DMS114 treated with DMSO at 0.1 percent for 48 hours (cell line): ENCODE measurements around the gene SEL1L3.

ENCODE experiments used
- DNase-seq: peaks from one replicate; lab custom pipeline; 2025; ENCODE audit not compliant: unreplicated experiment; lab: John Stamatoyannopoulos, UW

SEL1L3 gene

DNA sequence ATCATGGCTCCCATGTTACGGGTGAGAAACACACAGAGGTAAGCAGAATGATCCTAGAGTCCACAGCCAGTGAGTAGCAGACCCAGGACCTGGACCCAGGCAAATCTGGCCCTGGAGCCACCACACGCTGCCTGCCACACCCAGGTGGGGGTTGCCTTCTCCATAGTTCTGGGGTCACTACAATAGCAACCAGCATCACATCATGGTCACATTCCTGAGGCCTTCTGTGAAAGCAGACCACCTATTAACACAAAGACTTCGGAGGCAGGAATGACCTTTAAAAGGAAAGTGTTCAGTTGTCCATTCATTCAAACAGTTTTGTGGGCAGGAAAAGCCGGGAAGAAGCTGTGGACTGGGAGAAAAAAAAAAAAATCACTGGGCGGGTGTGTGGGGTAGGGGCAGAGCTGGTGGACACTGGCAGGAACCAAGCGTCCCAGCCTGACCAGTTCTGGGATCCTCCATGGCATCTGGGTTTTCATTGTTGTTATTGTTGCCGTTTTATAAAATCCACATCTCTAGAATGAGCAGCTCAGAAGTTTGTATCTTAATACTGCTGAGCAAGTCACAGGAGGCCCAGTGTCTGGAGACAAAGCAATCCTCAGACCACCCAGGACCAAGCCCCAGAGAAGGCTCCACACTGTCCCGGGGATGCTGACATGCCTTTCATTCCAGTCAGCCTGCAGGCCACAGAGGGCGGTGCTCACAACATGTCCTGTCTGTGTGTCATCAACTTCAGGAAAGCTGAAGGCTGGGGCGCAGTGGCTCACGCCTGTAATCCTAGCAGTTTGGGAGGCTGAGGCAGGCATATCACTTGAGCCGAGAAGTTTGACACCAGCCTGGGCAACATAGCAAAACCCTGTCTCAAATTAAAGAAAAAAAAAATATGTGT, 67.0 kb downstream of the SEL1L3 start:
- DNase-seq = no peak

DNA sequence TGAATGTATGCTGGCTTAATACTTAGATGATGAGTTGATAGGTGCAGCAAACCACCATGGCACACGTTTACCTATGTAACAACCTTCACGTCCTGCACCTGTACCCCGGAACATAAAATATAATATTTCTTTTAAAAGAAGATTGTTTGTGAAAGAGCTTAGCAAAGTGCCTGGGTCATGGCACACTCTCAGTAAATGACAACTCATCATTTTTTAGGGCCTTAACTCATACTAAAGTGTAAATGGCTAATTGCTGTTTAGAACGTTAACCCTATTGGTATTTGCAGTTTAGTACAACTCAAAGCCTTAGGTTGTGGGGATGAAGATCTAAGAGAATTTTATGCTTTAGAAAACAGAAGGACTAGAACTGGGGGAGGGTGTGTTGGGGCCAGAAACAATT, 67.7 kb downstream of the SEL1L3 start:
- no peak for DNase-seq

DNA sequence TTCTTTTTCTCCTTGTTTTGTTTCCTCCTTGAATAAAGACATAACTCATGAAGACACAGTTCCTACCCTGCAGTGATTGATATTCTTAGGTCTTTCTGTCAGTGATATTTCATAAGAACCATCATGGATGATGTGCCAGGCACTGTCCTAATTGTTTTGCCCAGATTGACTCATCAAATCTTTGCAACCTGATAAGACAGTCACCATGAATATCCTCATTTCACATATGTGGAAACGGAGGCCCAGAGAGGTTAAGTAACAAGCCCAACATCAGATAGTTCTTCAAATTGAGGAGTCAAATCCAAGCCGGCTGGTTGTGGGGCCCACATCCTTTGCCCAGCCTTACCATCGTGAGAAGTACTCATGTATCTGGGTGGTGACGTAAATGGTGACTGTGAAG, 69.9 kb downstream of the SEL1L3 start:
- no peak for DNase-seq

DNA sequence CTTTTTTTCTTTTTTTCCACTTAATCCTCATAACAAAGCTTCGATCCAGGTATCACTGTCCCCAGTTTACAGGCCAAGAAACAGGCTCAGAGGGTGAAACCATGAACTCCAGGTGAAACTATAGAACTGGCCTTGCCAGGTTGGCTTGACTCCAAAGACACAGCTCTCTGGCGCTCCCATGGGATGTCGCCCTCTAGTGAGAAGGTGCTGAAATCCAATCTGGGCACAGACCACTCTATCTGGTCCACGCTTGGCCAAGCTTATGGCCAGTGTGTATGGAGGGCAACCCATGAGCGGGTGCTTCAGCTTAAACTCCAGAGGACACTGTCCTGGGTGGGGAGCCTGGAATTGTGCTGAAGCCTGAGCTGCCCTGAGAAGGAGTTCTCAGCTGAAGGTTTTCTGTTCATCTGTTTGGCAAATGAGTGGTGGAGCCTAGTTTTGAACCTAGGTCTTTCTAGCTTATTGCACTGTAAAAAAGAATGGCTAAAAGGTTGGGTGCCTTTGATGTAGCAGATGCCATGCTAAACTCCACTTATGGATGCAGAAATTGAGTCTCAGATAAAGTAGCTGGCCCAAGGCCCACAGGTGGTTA, 70.5 kb downstream of the SEL1L3 start:
- DNase-seq = no peak

DNA sequence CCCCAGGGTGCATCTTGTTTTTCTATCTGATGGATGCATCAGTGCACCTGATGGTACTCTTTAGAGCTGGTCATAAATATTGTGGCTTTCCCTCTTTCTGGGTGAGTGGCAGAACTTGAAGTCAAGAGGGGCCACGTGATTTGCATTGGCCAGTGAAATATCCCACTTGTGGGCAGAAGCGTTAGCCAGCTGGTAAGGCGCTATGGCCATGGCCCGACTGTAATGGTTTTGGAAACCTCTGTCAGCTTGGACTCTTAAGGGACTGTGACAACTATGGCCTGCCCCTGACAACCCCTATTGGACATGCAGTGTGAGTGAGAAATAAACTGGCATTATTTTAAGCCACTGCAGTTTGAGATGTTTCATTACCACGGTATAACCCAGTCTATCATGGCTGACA, 72.8 kb downstream of the SEL1L3 start:
- no peak for DNase-seq

DNA sequence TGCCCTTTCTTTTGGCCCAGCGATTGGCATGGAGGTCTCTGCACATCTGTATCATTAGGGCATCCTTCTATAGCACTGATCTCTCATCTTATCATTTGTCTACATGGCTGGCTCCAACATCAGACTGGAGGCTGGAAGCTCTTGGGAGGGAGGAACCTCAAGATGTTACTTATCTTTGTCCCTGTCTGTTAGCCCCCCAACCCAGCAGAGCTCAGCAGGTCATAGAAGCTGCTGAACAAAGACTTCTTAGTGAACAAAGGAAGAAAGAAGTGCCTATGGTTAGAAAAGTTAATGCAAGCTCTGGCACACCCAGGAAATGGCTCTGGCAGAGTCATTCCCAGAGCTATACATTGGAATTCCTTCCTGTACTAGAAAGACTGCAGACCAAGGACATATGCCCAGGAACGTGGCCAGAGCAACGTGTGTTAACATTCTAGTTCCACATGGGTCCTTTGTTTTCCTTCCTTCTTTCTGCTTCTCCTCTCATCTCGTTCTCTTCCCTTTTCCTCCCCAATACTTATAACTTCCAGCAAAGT, 74.0 kb downstream of the SEL1L3 start:
- DNase-seq = no peak

DNA sequence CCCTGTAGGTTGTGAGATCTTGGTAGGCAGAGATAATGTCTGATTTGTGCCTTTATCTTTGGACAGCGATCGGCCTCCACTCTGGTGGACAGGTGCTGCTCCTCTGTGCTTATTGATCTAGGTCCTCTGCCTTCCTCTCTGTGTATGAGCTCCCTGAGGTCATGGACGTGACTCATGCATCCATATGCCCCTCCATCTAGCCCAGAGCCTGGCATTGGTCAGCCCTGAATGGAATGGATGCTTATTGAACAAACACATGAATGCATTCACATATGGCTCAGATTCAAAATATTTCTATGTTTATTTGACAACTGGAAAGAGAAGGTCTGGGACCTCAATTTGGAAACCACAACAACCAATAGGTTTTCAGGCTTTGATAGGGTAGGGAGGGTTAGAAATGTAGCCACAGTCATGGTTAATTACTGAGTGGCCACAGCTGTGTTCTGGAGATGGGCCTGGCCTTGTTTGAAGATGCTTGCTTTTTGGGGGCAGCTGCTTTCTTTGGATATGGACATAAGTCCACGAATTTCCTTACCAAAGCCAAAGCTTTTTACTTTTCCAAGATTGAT, 76.2 kb downstream of the SEL1L3 start:
- DNase-seq = no peak

DNA sequence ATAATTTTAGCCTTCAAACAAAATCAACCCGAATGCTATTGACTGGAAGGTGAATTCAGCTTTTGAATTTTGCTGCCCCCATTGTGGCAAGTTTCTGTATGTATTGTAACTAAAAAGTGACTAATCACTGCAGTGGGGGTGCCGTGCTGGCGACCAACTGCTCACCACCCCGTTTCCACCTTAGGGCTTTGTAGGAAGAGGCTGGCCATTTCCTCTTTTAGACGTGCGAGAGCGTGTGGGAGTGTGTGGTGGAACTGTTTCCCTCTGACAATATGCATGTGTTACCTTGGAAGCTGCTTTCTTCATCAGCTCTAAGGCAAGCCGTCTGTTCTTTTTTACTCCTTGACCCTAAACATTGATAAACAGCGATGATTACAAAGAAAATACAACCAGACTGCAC, 78.8 kb downstream of the SEL1L3 start:
- no peak for DNase-seq

DNA sequence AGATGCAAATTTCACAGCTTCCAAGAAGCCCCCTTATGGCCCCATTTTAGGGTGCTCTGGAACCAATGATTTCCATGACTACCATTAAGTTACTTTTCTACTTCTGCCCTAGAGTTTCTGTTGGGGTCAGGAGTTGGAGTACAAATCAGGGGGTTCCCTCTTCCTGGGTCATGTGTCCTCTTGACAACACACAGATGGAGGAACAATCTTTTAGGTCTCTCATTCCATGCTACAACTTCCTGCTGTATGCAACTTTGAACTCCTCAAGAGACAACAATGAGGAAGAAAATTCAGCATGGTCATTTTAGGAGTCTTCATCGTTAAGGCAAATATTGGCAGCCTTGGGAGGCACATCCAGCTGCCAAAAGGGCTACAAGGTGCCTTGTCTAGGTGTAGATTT, 79.7 kb downstream of the SEL1L3 start:
- no peak for DNase-seq

DNA sequence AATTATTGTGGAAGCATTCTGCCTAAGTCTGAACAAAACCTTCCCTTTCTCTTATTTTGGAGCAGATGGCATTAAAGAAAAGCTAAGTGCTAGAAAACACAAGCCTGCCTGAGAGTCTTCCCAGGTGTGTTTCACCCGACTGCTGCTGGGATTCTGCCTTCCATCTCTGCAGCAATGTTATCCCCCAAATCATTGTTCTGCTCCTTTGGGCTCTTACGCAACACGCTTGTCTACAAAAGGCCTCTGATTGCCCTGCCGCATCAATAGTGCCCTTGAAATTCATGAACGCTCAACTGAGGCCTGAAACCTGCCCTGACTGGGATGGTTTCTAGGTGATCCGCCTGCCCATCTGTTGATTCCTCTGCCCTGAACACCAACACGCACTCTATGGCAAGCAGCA, 80.3 kb downstream of the SEL1L3 start:
- no peak for DNase-seq

DNA sequence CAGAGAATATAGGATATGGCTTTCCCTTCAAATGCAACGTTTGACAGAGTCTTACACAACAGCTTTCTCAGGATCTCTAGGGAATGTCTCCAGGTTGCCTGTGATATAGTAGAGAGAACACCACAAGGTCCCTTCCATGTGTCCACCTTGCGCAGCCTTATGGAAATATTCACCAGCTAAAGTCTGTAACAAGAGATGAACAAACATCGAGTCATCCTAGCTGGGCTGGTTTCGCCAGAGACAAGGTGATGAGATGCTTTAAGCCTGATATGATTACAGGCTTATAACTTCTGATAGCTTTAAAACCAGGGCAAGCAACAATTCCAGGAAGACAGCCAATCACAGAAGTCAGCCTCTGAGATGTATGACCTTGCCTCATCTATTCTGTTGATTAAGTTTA, 83.8 kb downstream of the SEL1L3 start:
- DNase-seq = no peak

DNA sequence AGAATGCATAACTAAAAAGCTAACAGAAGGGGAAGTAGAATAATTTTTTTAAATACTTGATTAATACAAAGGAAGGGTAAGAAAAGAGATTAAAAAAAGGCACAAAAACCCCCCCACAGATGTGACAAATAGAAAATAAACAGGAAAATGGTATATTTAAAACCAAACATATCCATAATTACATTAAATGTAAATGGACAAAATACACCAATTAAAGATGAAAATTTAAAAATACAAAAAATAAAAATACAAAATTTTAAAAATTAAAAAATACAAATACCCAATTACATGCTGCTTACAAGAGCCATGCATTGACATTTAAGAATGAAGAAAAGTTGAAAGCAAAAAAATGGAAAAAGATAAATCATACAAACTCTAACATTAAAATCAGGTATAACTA, 86.0 kb downstream of the SEL1L3 start:
- DNase-seq = no peak

DNA sequence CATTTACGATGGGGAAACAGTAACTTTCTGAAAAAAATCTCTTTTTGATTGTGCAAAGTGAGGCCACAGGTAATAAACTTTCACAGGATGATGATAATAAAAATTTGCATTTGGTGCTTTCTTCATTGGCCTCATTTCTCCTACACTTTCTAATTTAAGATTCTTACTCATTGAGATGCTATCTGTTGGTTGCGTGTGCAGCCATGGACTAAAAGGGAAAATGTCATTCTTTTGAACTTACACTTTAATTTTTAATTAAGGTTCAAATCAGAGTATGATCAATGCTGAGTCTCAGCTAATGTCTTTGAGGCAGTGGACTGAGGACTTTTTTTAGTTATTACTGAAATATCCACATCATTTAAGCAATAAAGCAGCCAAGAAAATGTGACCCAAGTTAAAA, 87.6 kb downstream of the SEL1L3 start:
- no peak for DNase-seq

DNA sequence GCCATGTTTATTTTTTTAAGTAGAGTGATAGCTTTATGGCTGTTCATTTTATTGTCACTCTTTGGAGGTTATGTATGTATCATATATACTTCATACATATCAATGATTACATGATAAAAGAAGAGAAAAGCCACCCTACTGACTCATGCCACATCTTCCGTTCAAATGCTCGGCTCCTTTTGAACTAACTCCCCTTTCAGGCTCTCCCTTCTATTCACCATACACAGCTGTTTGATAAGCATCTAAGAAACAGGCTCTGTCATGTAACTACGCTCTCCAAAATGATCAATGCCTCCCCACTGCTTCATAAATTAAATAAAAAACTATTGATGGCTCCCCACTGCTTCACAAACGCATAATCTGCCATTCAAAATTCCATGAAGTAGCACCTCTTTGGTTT, 89.4 kb downstream of the SEL1L3 start:
- DNase-seq = no peak

DNA sequence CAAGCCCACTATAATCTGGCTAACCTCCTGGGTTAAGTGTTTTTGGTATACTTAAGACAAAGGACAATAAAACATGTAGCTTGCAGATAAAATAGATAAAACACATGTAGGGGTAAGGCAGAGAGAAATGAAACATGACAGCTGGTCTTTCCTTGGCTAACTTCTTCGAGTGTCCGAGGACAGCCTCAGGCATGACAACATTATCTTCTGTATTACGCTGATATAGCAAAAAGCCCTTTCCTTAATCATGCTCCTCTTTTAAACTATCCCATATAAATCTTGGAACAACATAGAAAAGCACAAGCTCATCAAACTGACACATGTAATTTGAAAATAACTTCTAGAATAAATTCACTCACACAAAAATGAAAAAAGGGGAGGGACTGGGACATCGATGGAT, 91.1 kb downstream of the SEL1L3 start:
- DNase-seq = no peak

DNA sequence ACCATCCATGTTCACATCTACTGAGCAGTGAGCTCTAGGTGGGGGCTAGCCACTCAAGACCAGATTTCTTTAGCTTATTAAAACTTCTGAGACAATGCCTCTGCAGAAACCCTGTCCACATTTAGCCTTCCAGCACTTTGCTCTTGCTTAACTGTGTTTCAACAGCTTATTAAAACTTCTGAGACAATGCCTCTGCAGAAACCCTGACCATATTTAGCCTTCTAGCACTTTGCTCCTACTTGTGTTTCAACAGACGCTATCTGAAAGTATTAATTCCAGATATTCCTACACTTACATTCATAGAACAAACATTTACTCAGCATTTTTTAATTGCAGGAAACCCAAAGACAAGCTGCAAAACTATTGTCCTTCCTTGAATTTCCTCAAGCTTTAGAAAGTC, 91.9 kb downstream of the SEL1L3 start:
- no peak for DNase-seq

DNA sequence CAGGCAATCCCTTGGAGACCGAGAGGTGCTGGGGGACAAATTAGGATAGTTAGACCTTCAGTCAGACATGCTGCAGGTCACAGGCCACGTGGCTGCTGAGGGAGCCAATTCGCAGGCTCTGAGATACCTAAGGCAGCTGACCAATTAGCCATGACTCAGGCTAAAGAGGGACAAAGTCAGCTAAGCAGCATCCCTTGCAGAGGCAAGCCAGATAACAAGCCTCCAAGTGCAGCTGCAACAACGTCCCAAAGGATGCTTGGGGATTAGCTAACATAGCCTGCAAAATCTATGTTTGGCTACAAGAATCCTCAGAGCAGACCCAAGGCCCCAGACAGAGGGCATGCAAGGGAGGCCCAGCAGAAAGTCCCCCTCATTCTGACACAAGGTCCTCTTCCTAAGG, 93.5 kb downstream of the SEL1L3 start:
- DNase-seq = no peak

DNA sequence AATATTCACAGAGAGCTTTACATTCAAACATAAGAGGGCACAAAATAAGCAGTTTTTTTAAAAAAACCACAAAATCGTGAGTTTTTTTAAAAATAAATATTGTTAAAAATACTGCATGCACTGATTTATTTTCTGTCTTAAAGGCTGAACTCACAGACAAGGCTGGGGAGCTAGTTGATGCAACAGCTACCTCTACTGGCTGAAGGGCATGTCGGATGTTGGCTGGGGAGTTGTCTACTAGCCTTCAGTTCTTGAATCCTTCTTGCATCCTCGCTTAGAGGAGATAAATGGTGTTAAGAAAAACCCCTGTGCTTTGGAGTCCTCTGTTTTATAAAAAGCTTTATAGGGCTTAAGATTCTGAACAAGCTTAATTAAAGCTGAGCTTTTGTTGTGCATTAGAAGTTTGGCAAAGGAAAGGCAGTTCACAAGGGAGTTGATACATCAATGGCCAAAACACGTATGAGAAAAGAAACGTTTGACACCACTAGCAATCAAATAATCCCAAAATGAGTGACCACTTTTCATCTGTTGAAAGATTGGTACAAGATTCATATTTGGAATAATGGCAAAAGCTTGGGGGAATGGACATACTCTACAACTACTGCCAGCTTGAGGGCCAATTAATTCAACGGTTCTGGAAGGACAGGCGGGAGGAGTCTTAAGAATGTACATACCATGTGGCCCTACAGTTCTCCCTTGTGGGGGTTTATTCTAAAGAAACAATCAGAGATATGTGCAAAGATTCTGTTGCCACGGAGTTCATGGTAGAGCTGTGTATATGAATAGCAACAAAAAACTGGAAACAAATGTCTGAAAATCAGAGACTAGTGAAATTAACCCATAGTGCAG, 94.7 kb downstream of the SEL1L3 start:
- peak; percentile 77 for DNase-seq

DNA sequence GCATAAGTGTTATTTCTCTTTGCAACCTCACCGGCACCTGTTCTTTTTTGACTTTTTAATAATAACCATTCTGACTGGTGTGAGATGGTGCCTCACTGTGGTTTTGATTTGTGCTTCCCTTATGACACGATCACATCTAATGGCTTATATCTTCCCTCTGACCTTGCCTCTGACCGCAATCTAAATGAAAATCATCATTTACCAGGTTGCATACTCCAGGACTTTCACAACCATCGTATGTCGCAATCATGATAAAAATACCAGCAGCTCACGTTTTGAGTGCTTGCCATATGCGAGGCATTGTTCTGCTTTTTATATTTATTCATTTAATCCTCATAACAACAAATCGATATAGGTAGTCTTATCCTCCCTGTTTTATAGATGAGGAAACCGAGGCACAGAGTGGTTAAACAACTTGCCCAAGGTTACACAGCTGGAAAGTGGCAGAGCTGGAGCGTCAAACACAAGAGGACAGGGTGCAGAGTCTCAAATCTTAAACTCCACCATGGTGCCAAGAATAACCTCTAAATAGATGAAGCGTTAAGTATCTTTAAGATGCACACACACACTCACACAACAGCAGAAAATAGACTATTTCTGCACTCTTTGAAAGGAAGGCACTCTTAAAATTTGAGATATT, 102.2 kb downstream of the SEL1L3 start:
- no peak for DNase-seq

DNA sequence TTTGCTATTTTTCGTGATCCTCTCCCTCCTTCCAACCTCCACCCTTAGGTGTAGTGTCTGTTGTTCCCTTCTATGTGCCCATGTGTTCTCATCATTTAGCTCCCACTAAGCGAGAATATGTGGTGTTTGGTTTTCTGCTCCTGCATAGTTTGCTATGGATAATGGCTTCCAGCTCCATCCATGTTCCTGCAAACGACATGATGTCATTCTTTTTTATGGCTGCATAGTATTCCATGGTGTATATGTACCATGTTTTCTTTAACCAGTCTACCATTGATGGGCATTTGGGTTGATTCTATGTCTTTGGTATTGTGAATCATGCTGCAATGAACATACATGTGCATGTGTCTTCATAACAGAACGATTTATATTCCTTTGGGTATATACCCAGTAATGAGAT, 102.7 kb downstream of the SEL1L3 start:
- DNase-seq = no peak

DNA sequence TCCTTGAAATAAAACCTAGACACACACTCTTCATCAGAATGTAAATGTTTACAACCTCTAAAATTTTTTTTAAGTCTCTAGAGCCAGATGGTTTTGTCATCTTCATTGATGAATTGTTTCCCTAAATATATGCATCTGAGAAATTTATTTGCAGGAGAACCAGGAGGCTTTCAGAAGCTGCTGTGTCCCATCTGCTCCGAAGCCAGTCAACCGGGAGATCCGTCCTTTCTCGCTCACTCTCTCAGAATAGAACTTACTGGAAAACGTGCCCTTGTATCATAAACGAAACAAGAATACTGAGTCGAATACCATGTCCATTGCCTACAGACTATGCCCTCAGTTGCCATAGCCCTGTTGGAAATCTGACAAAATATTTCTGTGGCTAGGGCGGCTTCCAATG, 103.7 kb downstream of the SEL1L3 start:
- DNase-seq = no peak
